ENCODE results near the gene VAV2. TPM values are rescaled to one million over a fixed set of nuclear protein-coding genes. Genes with fewer than 3 reads are reported as not detected.
"Not testable (repeated sequence)": the region's sequence is repeated elsewhere in the genome, so short reads cannot be mapped to it uniquely, and the experiment has no call there.

Gene VAV2
- total RNA-seq, 1 donor from 2014 or later: 61.9 TPM

GRCh38 chr9:133768371-133768858 lies 223.7 kb downstream of the VAV2 start:
- peak in 1 of 2 experiments; percentile 27 for DNase-seq (ENCODE audit: low spot score in 2 of 2, unreplicated experiment in 2 of 2)
- H3K27ac Mint-ChIP-seq: no peak overlapping the region
- H3K4me1 Mint-ChIP-seq: no peaks in the 10 kb centered on the region
- TF ChIP-seq CTCF (IDR thresholded peaks at IDR 0.05; ENCODE audit: unreplicated experiment): no peak
- peaks cover 28% of the 10 kb centered on the region for H3K9me3 Mint-ChIP-seq
- H3K36me3 Mint-ChIP-seq: peaks cover 51% of the 10 kb centered on the region
- no peak overlapping the region for H3K4me3 Mint-ChIP-seq
- no peaks in the 10 kb centered on the region for H3K27me3 Mint-ChIP-seq (ENCODE audit: low read depth)

- no peak for TF ChIP-seq CTCF (IDR thresholded peaks at IDR 0.05; ENCODE audit: unreplicated experiment)
- no peak for DNase-seq (ENCODE audit: low spot score in 2 of 2, unreplicated experiment in 2 of 2)
- no peaks in the 10 kb centered on the region for H3K4me1 Mint-ChIP-seq
- peaks cover 51% of the 10 kb centered on the region for H3K36me3 Mint-ChIP-seq
- no peaks in the 10 kb centered on the region for H3K27me3 Mint-ChIP-seq (ENCODE audit: low read depth)
- peaks cover 28% of the 10 kb centered on the region for H3K9me3 Mint-ChIP-seq
- H3K27ac Mint-ChIP-seq: no peak overlapping the region
- no peak overlapping the region for H3K4me3 Mint-ChIP-seq
Observed at GRCh38 chr9:133767625-133768024, 224.5 kb downstream of the VAV2 start.

GRCh38 chr9:133767008-133767407 lies 225.1 kb downstream of the VAV2 start:
- no peaks in the 10 kb centered on the region for H3K27me3 Mint-ChIP-seq (ENCODE audit: low read depth)
- no peak overlapping the region for H3K4me3 Mint-ChIP-seq
- peaks cover 51% of the 10 kb centered on the region for H3K36me3 Mint-ChIP-seq
- TF ChIP-seq CTCF (IDR thresholded peaks at IDR 0.05; ENCODE audit: unreplicated experiment): no peak
- peaks cover 28% of the 10 kb centered on the region for H3K9me3 Mint-ChIP-seq
- H3K27ac Mint-ChIP-seq: no peak overlapping the region
- no peak for DNase-seq (ENCODE audit: low spot score in 2 of 2, unreplicated experiment in 2 of 2)
- no peaks in the 10 kb centered on the region for H3K4me1 Mint-ChIP-seq

GRCh38 chr9:133766234-133766633 lies 225.9 kb downstream of the VAV2 start:
- not testable (repeated sequence) for H3K27me3 Mint-ChIP-seq (ENCODE audit: low read depth); H3K4me1 Mint-ChIP-seq; H3K27ac Mint-ChIP-seq; H3K4me3 Mint-ChIP-seq; DNase-seq (ENCODE audit: low spot score in 2 of 2, unreplicated experiment in 2 of 2)
- Mint-ChIP-seq H3K36me3 (peaks cover 55% of the 10 kb centered on the region), H3K9me3 (peaks cover 28% of the 10 kb centered on the region)

DNA sequence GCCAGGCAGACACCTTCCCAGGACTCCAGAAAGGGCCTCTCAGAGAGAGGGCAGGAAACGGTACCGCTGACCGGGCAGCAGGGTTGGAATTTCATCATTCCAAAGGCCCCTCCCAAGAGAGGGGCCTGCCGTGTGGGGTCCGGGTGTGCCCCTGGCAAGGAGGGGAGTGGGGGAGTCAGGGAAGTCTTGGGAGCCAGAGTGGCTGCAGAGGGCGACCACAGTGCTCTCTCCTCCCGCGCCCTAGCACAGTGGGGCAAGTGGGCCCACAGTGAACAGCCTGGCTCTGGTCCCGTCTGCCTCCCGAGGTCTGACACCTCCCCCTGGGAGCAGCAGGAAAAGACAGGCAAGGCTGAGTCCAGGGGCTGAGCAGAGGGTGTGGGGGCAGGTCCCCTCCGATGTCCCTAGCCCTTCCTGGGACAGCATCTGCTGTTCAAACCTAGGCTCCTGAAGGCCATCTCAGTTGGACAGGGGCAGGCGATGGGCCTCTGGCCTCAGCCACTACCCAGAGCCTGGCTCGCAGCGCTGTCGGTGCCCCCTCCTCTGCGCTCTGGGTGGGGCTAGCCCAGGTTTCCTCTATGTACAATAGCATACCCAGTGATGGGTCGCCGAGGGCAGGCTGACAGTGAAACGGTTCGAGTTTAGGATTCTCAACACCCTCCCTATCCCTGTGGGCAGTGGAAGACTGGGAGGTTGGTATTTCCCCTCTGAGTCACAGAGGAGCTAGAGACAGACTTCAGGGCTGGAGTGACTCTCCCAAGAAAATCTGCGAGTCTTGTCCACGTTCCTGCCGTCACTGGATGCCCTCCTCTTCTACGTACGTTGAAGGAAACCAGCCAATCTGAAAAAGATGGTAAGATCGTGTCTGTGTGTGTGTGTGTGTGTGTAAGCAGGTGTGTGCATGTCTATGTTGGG lies 228.6 kb downstream of the VAV2 start:
- Mint-ChIP-seq H3K9me3 (peaks cover 28% of the 10 kb centered on the region), H3K27me3 (ENCODE audit: low read depth) (no peaks in the 10 kb centered on the region), H3K4me1 (no peaks in the 10 kb centered on the region), H3K4me3 (no peak overlapping the region), H3K27ac (no peak overlapping the region), H3K36me3 (peaks cover 54% of the 10 kb centered on the region)
- TF ChIP-seq CTCF (IDR thresholded peaks at IDR 0.05; ENCODE audit: unreplicated experiment): no peak
- peak in 1 of 2 experiments; percentile 16 for DNase-seq (ENCODE audit: low spot score in 2 of 2, unreplicated experiment in 2 of 2)

Data from mesothelial cell of epicardium (in vitro differentiated cells).